HG03439 (cell line): ENCODE measurements around the gene HSPG2.
"Not testable (repeated sequence)": the region's sequence is repeated elsewhere in the genome, so short reads cannot be mapped to it uniquely, and the experiment has no call there.

Source experiments
- ATAC-seq: cut with Tn5 transposase; IDR thresholded peaks from one replicate; pipeline ENCODE4 v1.9.1; 2021; ENCODE audit warnings: mild to moderate bottlenecking, moderate library complexity; ENCODE audit not compliant: unreplicated experiment

HSPG2 gene

GRCh38 chr1:21830792-21831453, 106.2 kb downstream of the HSPG2 start:
- ATAC-seq: no peak

DNA sequence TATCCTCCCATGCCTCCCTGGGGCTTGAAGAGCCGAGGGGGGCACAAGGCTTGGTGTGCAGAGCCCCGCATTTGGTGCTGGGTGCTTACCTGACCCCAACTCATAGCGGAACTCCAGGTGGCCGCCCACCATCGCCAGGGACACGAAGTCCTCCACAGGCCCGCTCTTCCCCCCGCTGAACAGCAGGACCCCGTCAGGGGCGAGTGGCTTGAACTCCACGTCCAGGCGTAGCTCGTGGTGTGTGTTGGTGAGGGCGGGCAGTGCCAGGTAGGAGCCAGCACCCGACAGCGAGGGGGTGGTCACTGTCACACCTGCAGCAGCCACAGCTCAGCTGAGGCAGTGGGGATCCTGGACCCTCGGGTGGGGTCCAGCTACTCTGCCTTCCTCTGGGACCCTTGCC, 107.8 kb downstream of the HSPG2 start:
- ATAC-seq: no peak

GRCh38 chr1:21828506-21829210, 108.5 kb downstream of the HSPG2 start:
- ATAC-seq: no peak

DNA sequence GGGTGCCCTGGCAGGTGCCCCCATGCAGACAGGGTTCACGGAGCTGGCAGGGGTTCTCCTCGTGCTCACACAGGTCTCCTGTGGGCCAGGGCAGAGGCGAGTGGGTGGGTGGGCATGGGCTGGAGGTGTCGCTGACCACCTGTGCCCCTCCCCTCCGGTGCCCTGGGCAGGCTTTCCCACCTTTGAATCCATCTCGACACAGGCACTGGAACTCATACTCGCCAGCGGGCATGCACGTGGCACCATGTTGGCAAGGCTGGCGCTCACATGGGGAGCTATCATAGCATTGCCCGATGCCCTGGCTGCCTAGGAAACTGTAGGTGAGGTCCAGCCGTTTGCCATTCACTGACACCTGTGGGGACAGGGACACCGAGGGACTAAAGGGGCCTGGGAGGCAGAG, 109.0 kb downstream of the HSPG2 start:
- no peak for ATAC-seq

DNA sequence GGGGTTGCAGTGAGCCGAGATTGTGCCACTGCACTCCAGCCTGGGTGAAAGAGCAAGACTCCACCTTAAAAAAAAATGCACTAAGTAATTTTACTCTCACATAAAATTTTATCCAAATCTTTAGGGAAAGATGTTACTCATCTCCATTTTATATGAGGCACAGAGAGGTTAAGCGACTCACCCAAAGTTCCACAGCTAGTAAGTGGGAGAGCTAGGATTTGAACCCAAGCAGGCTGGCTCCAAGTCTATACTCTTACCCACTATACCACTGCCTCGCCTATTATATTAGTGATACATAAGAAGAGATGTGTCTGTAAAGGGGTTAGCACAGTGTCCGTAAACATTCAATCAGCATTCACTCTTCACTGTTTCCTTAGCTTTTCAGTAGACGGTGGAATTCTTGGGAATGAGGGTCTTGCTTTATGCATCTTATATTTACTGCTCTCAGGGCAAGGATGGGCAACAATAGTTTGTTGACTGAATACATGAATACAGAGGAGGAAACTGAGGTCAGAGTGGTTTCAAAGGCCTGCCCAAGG, 109.9 kb downstream of the HSPG2 start:
- no peak for ATAC-seq

- ATAC-seq: not testable (repeated sequence)
These were observed 110.4 kb downstream of the HSPG2 start for GRCh38 chr1:21826694-21827093.

GRCh38 chr1:21825393-21825792, 111.7 kb downstream of the HSPG2 start:
- no peak for ATAC-seq

GRCh38 chr1:21824926-21825325, 112.2 kb downstream of the HSPG2 start:
- ATAC-seq: no peak

DNA sequence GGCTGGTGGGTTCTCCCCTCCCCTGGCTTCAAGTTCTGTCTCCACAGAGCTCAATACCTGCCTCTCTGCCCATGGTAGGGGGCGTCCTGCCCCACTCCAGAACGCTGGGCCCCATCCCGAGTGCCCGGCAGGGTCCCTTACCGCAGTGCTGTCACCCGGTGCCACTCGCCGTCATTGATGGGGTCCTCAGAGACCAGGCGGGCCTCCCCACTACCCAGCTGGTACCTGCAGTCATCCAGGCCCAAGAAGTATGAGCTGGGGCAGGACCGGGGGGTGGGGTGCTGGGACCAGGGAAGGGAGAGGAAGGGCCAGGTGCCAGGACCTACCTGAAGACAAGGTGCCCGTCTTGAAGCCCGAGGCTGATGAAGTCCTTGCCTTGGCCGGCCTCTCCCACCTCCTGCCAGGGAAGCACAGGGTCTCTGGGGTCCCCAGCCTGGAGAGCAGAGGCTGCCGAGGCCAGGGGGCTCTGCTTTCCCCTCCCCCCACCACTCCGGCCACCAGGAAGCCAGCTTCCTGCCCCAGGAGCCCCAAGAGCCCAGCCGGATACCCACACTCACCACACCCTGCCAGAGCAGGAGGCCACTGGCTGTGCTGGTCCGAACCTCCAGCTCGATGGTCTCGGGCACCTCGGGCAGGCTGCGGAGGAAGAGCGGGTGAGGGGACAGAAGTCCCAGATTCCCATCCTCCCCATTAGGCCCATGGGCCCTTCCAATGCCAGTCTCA, 113.0 kb downstream of the HSPG2 start:
- no peak for ATAC-seq

GRCh38 chr1:21823206-21823979, 113.7 kb downstream of the HSPG2 start:
- ATAC-seq: no peak

GRCh38 chr1:21822349-21822748, 114.8 kb downstream of the HSPG2 start:
- ATAC-seq: no peak

DNA sequence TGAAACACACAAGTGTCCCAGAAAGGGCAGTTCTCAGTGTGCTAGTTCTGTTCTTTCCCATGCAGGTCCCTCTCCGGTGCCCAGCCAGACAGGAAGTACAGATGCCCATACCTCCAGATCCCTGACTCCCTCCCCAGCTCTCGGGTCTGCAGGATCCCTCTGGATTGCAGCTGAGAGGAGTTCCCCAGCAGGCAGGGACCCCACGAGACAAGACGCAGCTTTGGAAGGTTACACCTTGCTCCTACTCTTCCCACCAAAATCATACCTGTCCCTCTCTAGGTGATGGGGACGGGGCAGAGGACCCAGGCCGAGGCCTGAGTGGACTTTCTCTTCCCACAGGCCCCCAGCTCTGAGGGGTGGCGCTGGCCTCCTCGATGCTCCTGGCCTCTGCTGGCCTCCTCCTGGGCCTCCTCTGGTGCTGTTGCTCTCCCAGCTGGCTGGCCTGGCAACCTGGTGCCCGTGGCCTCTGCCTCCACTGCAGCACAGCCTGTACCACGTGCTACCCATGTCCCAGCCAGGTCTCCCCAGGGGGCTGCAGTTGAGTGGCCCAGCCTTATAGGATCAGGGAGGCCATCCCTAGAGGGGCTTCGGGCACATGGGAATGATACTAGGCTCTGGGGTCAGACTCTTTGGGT, 115.6 kb downstream of the HSPG2 start:
- no peak for ATAC-seq

- no peak for ATAC-seq
These were observed 116.4 kb downstream of the HSPG2 start for GRCh38 chr1:21820597-21821232.

DNA sequence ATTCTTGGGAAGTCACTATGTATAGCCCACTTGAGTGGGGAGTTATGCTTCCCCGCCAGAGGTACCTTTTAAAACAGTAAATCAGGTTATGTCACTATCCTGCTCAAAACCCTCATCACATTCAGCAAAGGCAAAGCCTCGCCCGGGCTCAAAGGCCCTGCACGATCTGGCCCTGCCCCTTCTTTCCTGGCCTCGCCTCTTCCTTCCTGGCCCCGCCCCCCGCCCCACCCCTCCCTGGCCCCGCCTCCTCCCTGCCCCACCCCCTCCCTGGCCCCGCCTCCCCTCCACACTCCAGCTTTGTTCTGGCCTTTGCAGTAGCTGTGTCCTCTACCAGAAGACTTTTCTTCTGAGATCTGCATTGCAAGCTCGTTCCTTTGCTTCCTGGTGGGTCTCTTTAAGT, 118.5 kb downstream of the HSPG2 start:
- ATAC-seq: no peak

- no peak for ATAC-seq
These were observed 120.4 kb downstream of the HSPG2 start for GRCh38 chr1:21816602-21817302.

DNA sequence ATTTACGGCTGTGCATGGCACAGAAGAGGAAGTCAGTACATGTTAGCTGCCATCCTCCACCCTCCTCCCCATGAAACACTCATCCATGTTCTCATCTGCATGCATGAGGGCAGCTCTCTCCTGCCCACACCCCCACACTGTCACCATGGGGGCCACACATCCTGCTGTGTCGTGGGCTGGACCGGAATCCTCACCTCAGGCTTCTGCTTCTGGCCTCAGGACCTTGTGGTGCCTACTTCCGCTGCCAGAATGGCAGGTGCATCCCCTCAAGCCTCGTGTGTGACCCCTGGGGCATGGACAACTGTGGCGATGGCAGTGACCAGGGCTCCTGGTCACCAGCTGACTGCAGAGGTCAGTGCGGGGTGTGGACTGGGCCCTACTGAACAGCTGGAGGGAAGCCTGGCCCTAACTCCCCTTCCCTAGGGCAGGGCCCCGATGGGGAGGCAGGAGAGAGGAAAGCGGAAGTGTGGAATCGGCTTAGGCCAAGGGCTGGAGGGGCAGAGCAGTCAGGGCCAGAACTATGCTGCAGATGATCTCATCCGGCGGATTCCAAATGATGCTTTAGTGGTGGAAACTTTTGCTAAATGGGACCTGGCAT, 121.3 kb downstream of the HSPG2 start:
- ATAC-seq: no peak

GRCh38 chr1:21814981-21815582, 122.0 kb downstream of the HSPG2 start:
- ATAC-seq: no peak

- ATAC-seq: no peak
These were observed 122.7 kb downstream of the HSPG2 start for GRCh38 chr1:21814241-21814918.
